ENCODE results near the gene NDUFB4.

Gene NDUFB4

DNA sequence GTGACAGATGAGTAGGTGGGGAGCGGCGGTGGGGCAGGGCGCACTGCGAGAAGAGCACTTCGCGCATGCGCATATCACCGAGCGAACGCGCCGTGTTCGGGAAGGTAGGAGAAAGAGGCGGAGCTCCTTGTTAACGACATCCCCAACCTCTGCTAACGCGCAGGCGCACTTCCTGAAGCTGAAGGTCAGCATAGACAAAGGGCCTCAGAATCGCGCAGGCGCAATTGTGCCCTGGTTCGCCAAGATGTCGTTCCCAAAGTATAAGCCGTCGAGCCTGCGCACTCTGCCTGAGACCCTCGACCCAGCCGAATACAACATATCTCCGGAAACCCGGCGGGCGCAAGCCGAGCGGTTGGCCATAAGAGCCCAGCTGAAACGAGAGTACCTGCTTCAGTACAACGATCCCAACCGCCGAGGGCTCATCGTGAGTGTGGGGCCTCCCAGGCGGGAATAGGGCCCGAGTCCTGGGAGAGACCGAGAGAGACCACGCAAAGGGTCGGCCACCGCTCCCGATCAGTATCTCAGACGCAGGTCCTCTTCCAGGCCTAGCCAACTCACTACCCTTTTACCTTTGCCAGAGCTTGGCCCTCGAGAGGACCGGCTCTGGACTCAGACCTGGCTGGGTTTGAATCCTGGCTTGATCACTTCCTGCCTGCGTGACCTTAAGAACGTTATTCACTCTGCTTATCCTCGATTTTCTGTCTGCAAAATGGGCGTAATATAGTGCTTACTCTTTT is at the start of gene NDUFB4:
TSS of gene NDUFB4 (plus strand) at position 221 of the 737 bp plus-strand sequence. CDS start at position 245, 24 bp downstream.
- peak; percentile 97 for DNase-seq (ENCODE audit: low read depth)
- in situ Hi-C loops (cut with HindIII; ENCODE audit: low sequenced_read_pairs): no loop called here
- H3K4me3 ChIP-seq (ENCODE audit: low read depth, low read length): peak within 1 kb of the TSS; percentile 82
- TF ChIP-seq, protein P1, sequence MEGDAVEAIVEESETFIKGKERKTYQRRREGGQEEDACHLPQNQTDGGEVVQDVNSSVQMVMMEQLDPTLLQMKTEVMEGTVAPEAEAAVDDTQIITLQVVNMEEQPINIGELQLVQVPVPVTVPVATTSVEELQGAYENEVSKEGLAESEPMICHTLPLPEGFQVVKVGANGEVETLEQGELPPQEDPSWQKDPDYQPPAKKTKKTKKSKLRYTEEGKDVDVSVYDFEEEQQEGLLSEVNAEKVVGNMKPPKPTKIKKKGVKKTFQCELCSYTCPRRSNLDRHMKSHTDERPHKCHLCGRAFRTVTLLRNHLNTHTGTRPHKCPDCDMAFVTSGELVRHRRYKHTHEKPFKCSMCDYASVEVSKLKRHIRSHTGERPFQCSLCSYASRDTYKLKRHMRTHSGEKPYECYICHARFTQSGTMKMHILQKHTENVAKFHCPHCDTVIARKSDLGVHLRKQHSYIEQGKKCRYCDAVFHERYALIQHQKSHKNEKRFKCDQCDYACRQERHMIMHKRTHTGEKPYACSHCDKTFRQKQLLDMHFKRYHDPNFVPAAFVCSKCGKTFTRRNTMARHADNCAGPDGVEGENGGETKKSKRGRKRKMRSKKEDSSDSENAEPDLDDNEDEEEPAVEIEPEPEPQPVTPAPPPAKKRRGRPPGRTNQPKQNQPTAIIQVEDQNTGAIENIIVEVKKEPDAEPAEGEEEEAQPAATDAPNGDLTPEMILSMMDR (IDR thresholded peaks at IDR 0.05; ENCODE audit: low read depth, low read length, missing control alignments): no peak

DNA sequence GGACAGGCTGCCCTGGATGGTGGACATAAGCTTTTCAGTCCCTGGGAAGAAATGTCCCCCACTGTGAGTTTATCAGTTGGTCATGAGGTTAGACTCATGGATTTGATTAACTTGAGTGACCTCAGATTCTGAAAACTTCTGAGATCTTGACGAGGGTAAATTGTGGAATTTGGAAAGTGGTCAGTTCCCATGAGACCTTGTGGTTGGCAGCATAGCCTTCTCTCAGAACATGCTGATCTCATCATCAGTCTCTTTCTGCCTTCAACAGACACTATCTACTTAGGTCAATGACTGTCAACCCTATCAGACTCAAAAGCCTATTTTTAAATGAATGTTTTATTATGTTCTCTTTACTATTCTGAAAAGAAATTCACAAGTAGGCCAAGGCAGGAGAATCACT is 45.6 kb upstream of the NDUFB4 start:
- DNase-seq (ENCODE audit: low read depth): no peak
- TF ChIP-seq, protein P1 (IDR thresholded peaks at IDR 0.05; ENCODE audit: low read depth, low read length, missing control alignments): no peak
- H3K4me3 ChIP-seq (ENCODE audit: low read depth, low read length): no peak overlapping the region
- in situ Hi-C loops (cut with HindIII; ENCODE audit: low sequenced_read_pairs): loop anchor here (5.0 kb wide), 1 partner anchor 128 kb away; no protein-coding TSS in a partner anchor

DNA sequence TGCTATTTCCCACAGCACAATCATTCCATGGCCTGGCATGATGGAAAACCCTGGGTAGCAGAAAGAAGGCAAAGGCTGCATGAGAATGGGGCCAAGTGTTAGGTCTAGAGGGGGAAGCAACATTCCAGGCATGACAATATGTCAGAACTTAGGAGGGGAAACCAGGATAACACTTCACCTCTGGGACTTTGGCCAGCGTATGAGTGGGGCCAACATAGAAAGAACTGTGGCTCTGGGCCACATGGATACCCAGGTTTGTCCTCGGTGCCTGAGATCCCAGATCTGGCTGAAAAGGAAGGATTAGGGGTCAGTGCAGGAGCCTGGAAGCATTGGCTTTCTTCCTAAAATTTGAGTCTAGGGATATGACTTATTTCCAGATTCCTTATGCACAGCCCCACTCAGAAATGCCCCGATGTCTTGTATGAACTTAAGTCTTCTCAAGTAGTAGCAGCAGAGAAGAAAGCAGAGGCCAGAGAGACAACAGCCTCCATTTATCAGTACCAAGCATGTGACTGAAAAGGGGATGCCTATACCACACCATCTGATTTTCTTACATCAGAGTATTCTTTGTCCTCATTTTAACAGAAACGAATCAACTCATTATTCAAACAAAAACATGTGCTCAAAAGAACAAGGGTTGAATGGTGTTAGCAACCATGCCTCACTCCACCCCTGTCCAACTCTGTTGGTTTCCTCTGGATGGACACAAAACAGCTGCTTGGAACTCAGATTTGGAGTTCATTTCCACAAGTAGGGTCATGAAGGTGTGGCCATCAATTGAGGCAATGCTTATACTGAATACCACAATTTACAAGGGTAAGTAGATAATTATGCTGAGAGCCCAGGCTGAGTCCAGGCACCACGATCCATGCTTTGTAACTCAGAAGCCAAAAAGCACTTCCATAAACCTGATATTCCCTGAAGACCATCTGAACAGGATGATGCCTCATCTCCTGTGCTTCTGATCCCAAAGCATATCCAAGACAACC is 43.7 kb upstream of the NDUFB4 start:
- no peak overlapping the region for H3K4me3 ChIP-seq (ENCODE audit: low read depth, low read length)
- no peak for DNase-seq (ENCODE audit: low read depth)
- TF ChIP-seq, protein P1 (IDR thresholded peaks at IDR 0.05; ENCODE audit: low read depth, low read length, missing control alignments): no peak
- in situ Hi-C loops (cut with HindIII; ENCODE audit: low sequenced_read_pairs): loop anchor here (5.0 kb wide), 1 partner anchor 130 kb away; no protein-coding TSS in a partner anchor

DNA sequence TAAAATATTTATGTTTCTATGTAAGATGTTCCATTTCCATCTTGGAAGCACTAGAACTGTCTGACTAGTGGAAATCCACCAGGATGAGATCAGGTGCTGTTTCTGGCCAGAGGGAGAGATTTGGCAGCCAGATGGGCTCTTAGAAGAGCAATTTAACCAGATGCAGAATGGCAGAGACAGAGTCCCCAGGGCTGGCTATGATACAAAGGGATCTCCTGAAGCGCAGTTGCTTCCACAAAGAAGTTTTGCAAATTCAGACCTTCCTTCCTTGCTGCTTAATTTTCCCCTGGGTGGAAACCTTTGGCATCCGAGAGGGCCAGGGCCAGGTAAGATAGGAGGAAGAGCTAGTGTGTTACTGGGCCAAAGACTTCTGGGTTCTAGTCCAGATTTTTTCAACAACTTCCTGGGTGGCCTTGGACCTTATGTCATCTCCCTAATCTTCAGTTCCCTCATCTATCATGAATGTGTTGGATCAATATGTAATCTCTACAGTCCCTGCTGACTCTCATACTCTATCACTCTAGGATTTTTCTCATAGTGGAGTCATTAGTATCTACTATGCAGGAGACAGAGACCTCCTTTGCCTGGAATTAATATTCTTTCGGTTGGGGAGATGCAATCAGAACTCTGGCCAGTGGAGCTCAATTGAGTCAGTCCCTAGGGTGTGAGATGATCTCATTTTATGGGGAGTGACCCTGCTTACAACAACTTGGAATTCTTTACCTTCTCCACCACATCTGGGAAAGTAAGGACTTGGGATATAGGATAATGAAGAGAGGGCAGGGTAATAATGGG is 41.1 kb upstream of the NDUFB4 start:
- TF ChIP-seq, protein P1 (IDR thresholded peaks at IDR 0.05; ENCODE audit: low read depth, low read length, missing control alignments): no peak
- in situ Hi-C loops (cut with HindIII; ENCODE audit: low sequenced_read_pairs): loop anchor here (5.0 kb wide), 2 partner anchors 53 to 133 kb away; no protein-coding TSS in a partner anchor
- no peak overlapping the region for H3K4me3 ChIP-seq (ENCODE audit: low read depth, low read length)
- DNase-seq (ENCODE audit: low read depth): no peak

DNA sequence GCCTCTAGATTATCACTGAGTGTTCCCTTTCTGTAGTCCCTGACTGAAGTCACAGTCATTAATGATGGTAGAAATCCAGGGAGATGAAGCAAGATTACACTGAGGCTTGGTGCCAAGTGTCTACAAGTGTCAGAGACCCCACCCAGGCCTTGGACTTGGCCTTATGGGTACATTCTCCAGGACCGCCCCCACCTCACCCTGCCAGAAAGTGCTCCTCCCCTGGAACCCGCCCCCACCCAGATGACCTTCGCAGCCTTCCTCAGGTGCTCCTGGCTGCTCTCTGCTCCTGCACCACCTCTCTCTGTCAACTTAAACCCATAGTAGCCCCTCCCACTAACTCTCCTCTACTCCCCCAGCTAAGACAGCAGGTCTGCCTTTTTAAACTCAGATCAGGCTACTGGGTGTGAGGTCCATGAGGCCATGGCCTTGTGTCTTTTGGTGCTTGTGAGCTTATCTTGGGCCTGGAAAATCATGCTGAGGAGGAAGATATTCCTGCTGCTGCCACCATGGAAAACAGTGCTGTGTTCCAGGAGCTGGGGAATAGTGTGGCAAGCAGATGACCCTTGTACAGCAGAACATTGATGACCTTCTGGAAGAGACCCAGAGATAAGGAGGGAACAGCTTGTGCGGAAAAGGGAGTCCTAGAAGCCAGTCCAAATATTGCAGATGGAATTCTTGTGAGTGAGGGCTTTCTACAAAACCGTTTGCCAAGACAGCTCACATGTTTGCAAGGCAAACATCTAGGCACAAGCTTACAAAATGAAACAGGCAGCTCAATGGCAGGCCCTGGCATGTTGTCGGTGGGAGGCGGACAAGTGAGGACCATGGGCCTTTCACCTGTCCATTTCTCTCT is 40.3 kb upstream of the NDUFB4 start:
- DNase-seq (ENCODE audit: low read depth): no peak
- in situ Hi-C loops (cut with HindIII; ENCODE audit: low sequenced_read_pairs): loop anchor here (5.0 kb wide), 1 partner anchor 54 kb away; no protein-coding TSS in a partner anchor
- TF ChIP-seq, protein P1 (IDR thresholded peaks at IDR 0.05; ENCODE audit: low read depth, low read length, missing control alignments): no peak
- no peak overlapping the region for H3K4me3 ChIP-seq (ENCODE audit: low read depth, low read length)
